GM04504 (cell line): ENCODE results near the gene CALR3.
"Not testable (repeated sequence)": the region's sequence is repeated elsewhere in the genome, so short reads cannot be mapped to it uniquely, and the experiment has no call there.

ENCODE experiments used
- DNase-seq: peaks from one replicate; pipeline ENCODE4 v3.0.0-alpha.2; 2012; ENCODE audit warnings: low read depth

The CALR3 gene

GRCh38 chr19:16495982-16496612 is at the start of gene CALR3, which contains the start of gene C19orf44:
CALR3 (minus strand) TSS chr19:16496167; CDS start chr19:16496129, 38 bp downstream.
C19orf44 (plus strand) TSS chr19:16496394; CDS start chr19:16500793, 4,399 bp downstream.
- DNase-seq, result peak; percentile 98

GRCh38 chr19:16544473-16545231 is 48.7 kb upstream of the CALR3 start:
- no peak for DNase-seq

GRCh38 chr19:16543734-16544133 is 47.8 kb upstream of the CALR3 start:
- not testable (repeated sequence) for DNase-seq

- no peak for DNase-seq
These were observed 47.0 kb upstream of the CALR3 start for GRCh38 chr19:16542910-16543472.

GRCh38 chr19:16542045-16542909 is 46.3 kb upstream of the CALR3 start, which contains the start of gene CHERP:
CHERP (minus strand) TSS chr19:16542437; CDS start chr19:16542378, 59 bp downstream.
- peak; percentile 80 for DNase-seq

GRCh38 chr19:16541526-16542044 is 45.6 kb upstream of the CALR3 start:
- DNase-seq, result no peak

- no peak for DNase-seq
These were observed 45.0 kb upstream of the CALR3 start for GRCh38 chr19:16540948-16541347.

- DNase-seq, result no peak
These were observed 41.1 kb upstream of the CALR3 start for GRCh38 chr19:16537111-16537510.

- no peak for DNase-seq
These were observed 40.2 kb upstream of the CALR3 start for GRCh38 chr19:16536130-16536529.

GRCh38 chr19:16535381-16535780 is 39.4 kb upstream of the CALR3 start:
- no peak for DNase-seq

- DNase-seq, result no peak
These were observed 36.7 kb upstream of the CALR3 start for GRCh38 chr19:16532440-16533234.

GRCh38 chr19:16531380-16531669 is 35.4 kb upstream of the CALR3 start:
- DNase-seq, result no peak

GRCh38 chr19:16530540-16531379 is 34.8 kb upstream of the CALR3 start:
- no peak for DNase-seq

- no peak for DNase-seq
These were observed 33.6 kb upstream of the CALR3 start for GRCh38 chr19:16529466-16530144.

GRCh38 chr19:16527971-16528521 is 32.1 kb upstream of the CALR3 start:
- DNase-seq, result no peak

- DNase-seq, result no peak
These were observed 31.5 kb upstream of the CALR3 start for GRCh38 chr19:16527334-16527935.

GRCh38 chr19:16525751-16526481 is 29.9 kb upstream of the CALR3 start:
- no peak for DNase-seq
